HG03095 (cell line): ENCODE results near the gene C1GALT1C1L.
"Not testable (repeated sequence)": the region's sequence is repeated elsewhere in the genome, so short reads cannot be mapped to it uniquely, and the experiment has no call there.

Experiments used
- ATAC-seq: cut with Tn5 transposase; IDR thresholded peaks from one replicate; pipeline ENCODE4 v1.9.1; 2021; ENCODE audit warnings: moderate library complexity; ENCODE audit not compliant: unreplicated experiment

The C1GALT1C1L gene

GRCh38 chr2:43657241-43657640 lies 19.0 kb downstream of the C1GALT1C1L start:
- ATAC-seq: no peak

- ATAC-seq: no peak
Measured at GRCh38 chr2:43653506-43653905, 22.7 kb downstream of the C1GALT1C1L start.

- no peak for ATAC-seq
Measured at GRCh38 chr2:43648994-43649701, 27.1 kb downstream of the C1GALT1C1L start.

GRCh38 chr2:43643680-43644079 lies 32.5 kb downstream of the C1GALT1C1L start:
- no peak for ATAC-seq

- ATAC-seq: no peak
Measured at GRCh38 chr2:43642363-43642762, 33.9 kb downstream of the C1GALT1C1L start.

GRCh38 chr2:43637030-43637803 lies 39.0 kb downstream of the C1GALT1C1L start, which contains the start of gene PLEKHH2:
TSS of gene PLEKHH2 (plus strand) at chr2:43637260. CDS start at chr2:43644674, 7,414 bp downstream.
- peak; percentile 100 for ATAC-seq

- no peak for ATAC-seq
Measured at GRCh38 chr2:43636621-43637020, 39.6 kb downstream of the C1GALT1C1L start.

GRCh38 chr2:43636153-43636552 lies 40.1 kb downstream of the C1GALT1C1L start:
- not testable (repeated sequence) for ATAC-seq

- ATAC-seq: no peak
Measured at GRCh38 chr2:43634604-43635306, 41.5 kb downstream of the C1GALT1C1L start.

GRCh38 chr2:43631618-43632317 lies 44.5 kb downstream of the C1GALT1C1L start:
- ATAC-seq: no peak
